UCSD-AML1 (cell line): ENCODE data around the gene WBP4.
"Not testable (repeated sequence)": the region's sequence is repeated elsewhere in the genome, so short reads cannot be mapped to it uniquely, and the experiment has no call there.

Experiments used
- DNase-seq: peaks from one replicate; lab custom pipeline; 2025; ENCODE audit not compliant: unreplicated experiment; lab: John Stamatoyannopoulos, UW

Gene WBP4

DNA sequence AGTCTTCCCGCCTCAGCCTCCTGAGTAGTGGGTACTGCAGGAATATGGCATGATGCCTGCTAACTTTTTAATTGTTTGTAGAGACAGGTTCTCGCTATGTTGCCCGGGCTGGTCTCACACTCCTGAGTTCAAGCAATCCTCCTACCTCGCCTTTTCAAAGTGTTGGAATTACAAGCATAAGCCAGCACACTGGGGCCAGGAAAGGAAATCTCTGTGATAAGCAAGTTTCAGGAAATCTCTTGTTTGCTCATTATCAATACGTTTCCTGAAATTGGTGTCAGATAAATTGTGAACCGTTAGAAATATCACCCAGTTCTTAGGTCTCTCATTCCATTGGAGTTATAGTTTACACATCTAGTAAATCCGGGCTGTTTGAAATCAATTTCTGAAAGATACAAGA is 14.2 kb downstream of the WBP4 start:
- no peak for DNase-seq

GRCh38 chr13:41077475-41077874 is 16.2 kb downstream of the WBP4 start:
- no peak for DNase-seq

DNA sequence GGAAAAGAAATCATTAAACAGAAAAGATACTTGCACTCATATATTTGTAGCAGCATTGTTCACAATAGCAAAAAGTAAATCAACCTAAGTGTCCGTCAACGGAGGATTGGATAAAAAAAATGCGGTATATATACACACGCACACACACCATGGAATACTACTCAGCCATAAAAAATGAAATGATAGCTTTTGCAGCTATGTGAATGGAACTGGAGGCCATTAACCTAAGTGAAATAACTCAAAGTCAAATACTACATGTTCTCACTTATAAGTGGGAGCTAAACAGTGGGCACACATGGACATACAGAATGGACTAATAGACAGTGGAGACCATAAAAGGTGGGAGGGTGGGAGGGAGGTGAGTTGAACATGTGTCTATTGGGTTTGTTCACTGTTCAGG is 18.4 kb downstream of the WBP4 start:
- DNase-seq, result no peak

GRCh38 chr13:41085961-41086585 is 24.8 kb downstream of the WBP4 start:
- no peak for DNase-seq

DNA sequence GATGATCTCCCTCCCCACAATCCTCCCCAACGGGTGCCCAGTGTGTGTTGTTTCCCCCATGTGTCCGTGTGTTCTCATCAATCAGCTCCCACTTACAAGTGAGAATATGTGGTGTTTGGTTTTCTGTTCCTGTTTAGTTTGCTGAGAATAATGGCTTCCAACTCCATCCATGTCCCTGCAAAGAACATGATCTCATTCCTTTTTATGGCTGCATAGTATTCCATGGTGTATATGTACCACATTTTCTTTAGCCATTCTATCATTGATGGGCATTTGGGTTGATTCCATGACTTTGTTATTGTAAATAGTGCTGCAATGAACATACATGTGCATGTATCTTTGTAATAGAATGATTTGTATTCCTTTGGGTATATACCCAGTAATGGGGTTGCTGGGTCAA is 34.4 kb downstream of the WBP4 start:
- DNase-seq, result not testable (repeated sequence)

- DNase-seq, result no peak
Measured at GRCh38 chr13:41098761-41099160, 37.5 kb downstream of the WBP4 start.

DNA sequence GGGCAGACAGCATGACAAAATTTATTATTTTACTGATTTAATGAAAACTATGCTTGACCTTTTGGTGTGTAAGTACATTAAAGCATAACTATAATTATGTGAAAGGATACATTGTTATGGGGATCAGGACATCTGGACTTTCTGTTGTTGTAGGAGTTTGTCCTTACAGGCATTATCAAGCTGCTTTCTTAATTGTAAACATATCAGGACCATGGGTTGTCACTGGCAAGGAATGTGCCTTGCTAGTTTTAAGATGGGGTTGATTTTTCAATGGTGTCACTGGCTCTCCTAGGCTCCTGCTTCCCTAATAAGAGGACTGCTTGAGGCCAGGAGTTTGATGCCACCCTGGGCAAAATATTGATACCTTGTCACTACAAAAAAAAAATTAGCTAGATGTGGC is 38.7 kb downstream of the WBP4 start:
- no peak for DNase-seq

GRCh38 chr13:41107104-41107571 is 45.8 kb downstream of the WBP4 start:
- DNase-seq, result no peak

DNA sequence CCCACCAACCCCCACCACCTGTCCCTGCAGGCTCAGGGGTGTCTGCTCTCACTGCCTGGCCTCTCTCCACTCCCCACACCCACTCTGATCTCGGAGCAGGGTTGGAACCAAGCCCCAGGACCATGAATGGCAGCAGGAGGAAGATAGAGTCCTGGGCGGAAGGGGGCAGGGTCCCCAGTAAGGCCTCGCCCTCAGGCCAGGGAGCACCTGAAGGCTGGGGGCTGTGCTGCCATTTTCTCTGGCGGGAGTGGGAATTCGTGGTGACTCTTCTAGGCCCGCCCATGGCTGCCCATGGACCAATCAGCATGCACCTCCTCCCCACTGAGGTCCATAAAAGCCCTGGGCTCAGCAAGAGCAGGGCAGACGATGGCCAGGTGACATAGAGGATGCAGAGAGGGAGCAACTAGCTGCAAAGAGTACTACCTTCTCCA is 46.3 kb downstream of the WBP4 start:
- DNase-seq, result no peak

DNA sequence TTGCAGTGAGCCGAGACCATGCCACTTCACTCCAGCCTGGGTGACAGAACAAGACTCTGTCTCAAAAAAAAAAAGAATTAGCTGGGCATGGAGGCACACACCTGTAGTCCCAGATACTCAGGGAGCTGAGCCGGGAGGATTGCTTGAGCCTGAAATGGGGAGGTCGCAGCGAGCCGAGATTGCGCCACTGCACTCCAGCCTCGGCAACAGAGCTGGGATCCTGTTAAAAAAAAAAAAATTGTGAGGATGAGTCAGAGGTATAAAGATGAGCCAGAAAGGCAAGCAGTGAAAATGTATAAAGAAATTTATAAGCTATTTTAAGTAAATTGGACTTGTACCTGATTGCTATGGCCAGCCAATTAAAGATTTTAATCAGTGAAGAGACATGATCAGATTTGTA is 50.1 kb downstream of the WBP4 start:
- no peak for DNase-seq

GRCh38 chr13:41117869-41118268 is 56.6 kb downstream of the WBP4 start:
- DNase-seq, result no peak

DNA sequence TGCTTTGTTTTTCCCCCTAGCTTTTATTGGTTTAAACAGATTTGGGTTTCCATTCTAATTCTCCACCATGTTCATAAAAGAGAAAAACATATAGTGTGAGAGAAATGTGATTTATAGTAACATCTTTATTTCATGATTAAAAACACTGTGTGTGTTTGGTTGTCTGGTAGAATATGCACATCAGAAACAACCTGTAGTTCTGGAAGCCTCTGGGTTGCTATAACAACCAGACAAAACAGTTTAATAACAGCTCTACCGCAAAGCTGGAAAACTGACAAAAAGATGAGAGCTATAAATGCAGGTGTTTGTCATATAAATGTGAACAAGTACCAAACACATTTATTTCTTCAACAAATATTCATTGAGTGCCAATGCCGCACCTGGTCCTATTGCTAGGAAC is 61.5 kb downstream of the WBP4 start:
- DNase-seq, result no peak

GRCh38 chr13:41127701-41128100 is 66.4 kb downstream of the WBP4 start:
- no peak for DNase-seq

DNA sequence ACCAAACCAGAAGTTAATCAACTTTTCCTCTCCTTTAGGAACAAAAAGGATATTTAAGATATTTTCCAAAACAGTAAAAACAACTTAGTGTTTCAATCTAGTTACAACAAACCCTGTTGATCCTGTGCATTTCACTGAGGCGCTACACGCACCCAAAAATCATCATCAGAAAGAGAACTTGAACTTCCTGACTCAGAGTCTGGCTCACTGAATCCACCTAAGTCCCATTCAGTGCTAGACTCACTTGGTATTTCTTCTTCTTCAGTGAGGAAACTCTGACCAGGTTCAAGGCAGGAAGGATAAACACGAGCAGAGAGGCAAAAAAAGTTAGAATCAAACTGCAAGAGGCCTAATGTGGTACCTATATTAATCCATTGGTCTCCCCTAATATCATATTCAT is 69.0 kb downstream of the WBP4 start:
- DNase-seq, result no peak

GRCh38 chr13:41131189-41131588 is 69.9 kb downstream of the WBP4 start:
- DNase-seq, result not testable (repeated sequence)

- DNase-seq, result not testable (repeated sequence)
Measured at GRCh38 chr13:41131660-41132511, 70.6 kb downstream of the WBP4 start.

- DNase-seq, result peak; percentile 94
Measured at GRCh38 chr13:41132512-41133152, 71.3 kb downstream of the WBP4 start, which contains the start of gene KBTBD6. Gene KBTBD6, minus strand, starts transcription at chr13:41132802. Its CDS starts 291 bp downstream, at chr13:41132511.
